Right kidney (tissue), 1 donor: ENCODE data around the gene LYRM9.
"Not testable (repeated sequence)": the region's sequence is repeated elsewhere in the genome, so short reads cannot be mapped to it uniquely, and the experiment has no call there.

Source experiments
- DNase-seq: peaks from one replicate; pipeline ENCODE4 v3.0.0-alpha.2; 2016

The LYRM9 gene

DNA sequence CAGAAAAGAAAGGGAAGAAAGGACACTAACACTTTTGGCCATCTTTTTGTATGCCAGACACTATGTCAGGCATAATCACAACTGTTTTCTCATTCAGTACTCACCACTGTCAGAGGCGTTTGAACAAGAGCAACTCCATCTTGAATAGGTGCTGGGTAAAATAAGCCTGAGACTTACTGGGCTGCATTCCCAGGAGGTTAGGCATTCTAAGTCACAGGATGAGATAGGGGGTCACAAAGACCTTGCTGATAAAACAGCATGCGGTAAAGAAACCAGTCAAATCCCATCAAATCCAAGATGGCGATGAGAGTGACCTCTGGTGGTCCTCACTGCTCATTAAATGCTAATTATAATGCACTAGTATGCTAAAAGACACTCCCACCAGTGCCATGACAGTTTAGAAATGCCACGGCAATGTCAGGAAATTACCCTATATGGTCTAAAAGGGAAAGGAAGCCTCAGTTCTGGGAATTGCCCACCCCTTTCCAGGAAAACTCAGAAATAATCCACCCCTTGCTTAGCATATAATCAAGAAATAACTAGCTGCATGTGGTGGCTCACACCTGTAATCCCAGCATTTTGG lies 14.9 kb upstream of the LYRM9 start:
- DNase-seq, result no peak

DNA sequence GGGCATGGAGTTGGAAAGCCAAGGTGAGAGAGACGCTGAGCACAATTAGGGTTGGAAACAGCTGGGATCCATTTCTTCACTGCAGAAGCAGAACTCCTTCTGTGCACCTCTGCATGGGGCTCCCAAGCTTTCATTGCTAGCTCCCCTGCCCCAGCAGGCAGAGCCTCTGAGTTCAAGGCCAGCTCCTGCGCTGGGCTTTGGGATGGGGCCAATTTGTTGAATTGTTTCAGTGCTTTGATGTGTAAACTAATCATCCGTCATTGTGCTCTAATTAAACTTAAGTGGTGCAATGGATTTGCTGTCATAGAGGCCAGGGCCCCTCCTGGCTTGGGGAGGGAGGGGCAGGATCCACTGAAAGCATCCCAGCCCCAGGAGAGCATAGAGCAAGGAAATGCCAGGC lies 13.5 kb upstream of the LYRM9 start:
- DNase-seq, result no peak

DNA sequence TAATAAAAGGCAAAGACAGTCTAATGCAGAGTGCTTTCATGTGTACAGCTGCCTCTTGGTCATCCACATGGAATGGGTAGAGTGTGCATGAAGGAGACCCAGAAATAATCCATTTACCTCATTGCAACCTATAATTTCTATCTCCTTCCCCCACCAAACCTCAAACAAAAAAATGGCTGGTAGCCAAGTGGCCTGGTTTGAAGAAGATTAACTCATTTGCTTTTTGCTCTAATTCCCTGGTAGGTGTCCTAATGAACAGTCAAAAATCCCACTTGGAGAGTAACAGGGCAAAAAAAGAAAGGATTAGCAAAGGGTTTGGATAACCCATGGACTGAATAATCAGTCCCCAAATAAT lies 13.0 kb upstream of the LYRM9 start:
- DNase-seq, result no peak

DNA sequence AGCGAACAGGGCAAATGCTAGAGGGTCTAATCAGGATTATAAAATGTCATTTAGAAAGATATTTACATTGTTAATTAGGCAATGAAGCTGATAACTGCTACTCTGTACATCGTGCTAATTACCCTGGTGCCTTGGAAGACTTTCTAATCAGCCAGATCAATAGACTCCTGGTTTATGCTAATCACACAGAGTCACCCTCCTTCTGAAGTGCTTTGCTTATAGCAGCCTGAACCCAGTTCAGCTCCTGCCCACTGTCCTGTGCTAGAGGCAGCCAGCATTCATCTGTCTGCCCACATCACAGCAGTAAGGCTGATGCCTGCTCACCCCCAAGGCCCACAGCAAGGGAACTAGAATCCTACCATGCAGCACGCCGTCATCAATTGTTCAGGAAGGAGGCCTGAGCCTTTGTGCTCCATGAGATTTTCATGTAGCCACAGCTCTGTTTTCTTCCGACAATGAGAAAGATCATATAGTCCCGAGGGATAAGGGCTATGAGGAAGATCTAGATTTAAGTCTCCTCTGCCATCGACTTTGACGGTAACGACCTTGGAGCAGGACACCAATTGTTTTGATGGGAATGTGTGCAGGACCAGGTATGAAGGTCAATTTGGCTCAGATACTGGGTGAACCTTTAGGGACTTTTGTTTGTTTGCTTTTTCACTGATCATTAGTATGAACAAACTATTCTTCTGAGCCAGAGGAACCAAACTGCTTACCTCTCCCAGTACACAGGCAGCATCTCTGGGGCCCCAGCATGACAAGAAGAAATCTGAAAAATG lies 12.5 kb upstream of the LYRM9 start:
- DNase-seq, result no peak

GRCh38 chr17:27904534-27905446 lies 11.6 kb upstream of the LYRM9 start:
- no peak for DNase-seq

GRCh38 chr17:27904114-27904513 lies 10.9 kb upstream of the LYRM9 start:
- no peak for DNase-seq

- no peak for DNase-seq
These were observed 6.4 kb upstream of the LYRM9 start for GRCh38 chr17:27899525-27899924.

DNA sequence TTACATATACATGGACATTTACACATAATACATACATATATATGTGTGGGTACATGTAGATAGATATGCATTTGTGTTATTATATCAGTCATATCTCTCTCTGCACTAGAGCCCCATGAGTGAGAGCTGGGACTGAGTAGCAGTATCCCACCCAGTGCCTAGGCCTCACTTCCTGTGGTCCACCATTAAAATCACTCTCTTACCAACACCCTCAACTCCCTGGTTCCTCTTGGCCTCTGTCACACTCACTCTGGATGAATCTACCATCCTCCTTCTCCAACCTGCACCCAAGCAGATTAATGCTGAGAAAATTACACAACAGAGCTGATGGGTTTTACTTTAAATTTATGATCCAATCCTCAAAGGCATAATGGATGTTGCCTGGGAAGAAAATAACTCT lies 4.9 kb upstream of the LYRM9 start:
- DNase-seq, result no peak

DNA sequence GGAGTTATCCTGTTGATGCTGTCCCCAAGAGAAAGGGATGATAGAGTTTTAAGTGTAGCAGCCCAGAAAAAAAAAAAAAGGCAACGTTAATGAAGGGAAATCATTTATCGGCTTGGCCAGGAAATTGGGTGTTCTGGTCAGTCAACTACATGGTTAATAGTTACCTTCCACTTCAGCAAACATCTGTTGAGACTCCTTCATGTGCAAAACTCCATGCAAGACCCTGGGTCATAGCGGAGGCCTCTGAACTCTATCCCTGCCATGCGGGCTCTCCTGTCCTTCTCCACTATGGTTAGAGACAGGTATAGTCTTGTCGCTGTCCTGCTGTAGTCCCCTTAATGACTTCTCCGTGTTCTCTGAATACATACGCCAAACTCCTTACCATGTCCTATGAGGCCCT lies 3.5 kb upstream of the LYRM9 start:
- peak; percentile 42 for DNase-seq

DNA sequence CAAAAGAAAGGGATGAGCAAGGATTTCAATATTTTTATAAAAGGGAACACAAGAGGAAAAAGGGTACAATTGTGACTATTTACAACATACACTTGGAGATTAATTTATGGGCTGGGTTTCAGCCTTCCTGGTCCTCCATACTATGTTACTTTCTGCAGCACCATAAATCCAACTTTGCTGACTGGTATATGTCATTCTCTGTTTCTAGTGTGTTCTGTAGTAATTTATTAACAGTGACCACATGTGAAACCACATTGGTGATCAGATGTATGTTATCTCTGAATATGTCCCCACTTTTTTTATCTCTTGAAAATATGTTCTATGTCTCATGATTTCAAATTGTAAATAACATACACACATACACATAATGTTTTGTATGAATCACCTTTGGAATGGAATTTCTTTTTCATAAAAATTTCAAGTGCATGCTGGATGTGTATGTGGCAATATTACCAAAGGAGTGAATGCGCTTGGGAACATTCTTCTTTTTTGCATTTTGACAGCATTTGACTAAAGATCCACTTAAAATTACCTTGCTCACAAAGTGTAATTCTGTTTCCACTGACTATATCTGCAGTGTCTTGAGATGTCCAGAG lies 2.9 kb upstream of the LYRM9 start:
- DNase-seq, result no peak

- no peak for DNase-seq
These were observed 2.1 kb upstream of the LYRM9 start for GRCh38 chr17:27895123-27895895.

GRCh38 chr17:27893841-27894503 lies 807 bp upstream of the LYRM9 start:
- DNase-seq, result no peak

- DNase-seq, result no peak
These were observed 661 bp downstream of the LYRM9 start for GRCh38 chr17:27892542-27892865.

- no peak for DNase-seq
These were observed 1.3 kb downstream of the LYRM9 start for GRCh38 chr17:27891841-27892240.

GRCh38 chr17:27889711-27890251 lies 3.4 kb downstream of the LYRM9 start:
- DNase-seq, result no peak

DNA sequence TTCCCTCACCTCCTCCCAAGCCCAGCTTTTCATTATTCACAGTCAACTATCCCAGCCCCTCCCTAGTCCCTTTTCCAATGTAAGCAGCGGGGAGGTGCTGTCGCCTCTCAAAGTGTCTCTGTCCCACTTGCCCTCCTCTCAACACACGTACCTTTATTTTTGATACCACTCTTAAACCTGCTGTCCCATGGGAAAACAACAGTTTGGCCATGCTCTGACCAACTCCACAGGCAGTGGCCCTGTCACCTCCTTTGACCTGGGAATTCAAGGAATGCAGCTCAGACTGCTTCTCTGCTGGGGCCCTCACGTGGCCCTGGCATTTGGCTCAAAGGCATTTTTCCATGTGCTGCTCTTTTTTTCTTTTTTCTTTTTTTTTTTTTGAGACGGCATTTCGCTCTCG lies 4.2 kb downstream of the LYRM9 start:
- no peak for DNase-seq

GRCh38 chr17:27888067-27888466 lies 5.1 kb downstream of the LYRM9 start:
- DNase-seq, result no peak

DNA sequence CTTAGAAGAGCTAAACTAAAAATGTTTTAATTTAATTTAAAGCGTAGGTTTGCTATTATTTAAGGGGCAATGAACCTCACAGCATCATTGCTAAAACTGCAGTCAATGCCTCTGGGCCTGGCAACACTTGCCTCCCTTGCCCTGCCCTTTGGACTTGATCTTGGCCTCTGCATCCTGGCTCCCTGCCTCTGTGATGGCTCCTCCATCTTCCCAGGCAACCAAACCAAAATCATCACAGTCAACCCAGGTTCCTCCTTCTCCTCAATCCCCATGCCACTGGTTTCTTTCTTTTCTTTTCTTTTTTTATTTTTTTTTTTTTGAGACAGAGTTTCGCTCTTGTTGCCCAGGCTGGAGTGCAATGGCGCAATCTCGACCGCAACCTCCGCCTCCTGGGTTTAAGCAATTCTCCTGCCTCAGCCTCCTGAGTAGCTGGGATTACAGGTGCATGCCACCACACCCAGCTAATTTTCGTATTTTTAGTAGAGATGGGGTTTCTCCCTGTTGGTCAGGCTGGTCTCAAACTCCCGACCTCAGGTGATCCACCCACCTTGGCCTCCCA lies 6.7 kb downstream of the LYRM9 start:
- DNase-seq, result not testable (repeated sequence)

GRCh38 chr17:27882162-27882840 lies 10.9 kb downstream of the LYRM9 start:
- DNase-seq, result no peak

- DNase-seq, result peak; percentile 59
These were observed 13.1 kb downstream of the LYRM9 start for GRCh38 chr17:27879987-27880608.
